NK-92 (cell line): ENCODE measurements around the gene KLHL35.
"Not testable (repeated sequence)": the region's sequence is repeated elsewhere in the genome, so short reads cannot be mapped to it uniquely, and the experiment has no call there.

Source experiments
- DNase-seq: peaks from one replicate; lab custom pipeline; 2025; ENCODE audit not compliant: unreplicated experiment; lab: John Stamatoyannopoulos, UW

KLHL35 gene

GRCh38 chr11:75394085-75394840 is 38.7 kb downstream of the KLHL35 start:
- no peak for DNase-seq

DNA sequence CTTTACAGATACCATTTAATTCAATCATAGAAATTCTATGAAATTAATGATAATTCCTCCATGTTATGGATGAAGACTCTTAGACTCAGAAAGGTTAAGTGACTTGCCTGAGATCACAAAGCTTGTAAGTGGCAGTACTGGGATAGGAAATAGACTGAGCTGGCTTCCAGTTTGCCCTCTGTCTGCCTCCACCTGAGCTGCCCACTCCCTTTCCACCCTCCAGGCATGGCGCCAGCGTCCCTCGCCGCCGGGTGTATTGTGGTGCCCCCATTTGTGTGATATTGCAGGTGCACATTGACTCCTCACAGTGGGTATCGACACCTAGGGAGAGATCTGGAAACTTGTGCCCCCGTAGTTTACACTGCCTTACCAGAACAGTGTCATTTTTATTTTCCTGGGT is 43.1 kb downstream of the KLHL35 start:
- DNase-seq = no peak

DNA sequence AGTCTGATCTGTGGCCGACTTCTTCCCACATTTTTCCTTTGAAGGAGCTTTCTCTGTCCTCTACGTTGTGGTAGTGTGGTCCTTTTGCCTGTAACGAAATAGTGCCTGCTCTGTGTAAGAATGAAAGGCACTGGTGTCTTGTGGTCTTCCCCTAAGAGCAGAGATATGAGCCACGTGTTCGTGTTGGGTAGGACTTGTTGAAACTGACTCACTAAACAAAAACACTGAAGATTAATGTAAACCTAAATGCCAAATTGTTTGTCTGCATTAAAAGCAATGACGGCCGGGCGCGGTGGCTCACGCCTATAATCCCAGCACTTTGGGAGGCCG is 43.8 kb downstream of the KLHL35 start:
- no peak for DNase-seq

DNA sequence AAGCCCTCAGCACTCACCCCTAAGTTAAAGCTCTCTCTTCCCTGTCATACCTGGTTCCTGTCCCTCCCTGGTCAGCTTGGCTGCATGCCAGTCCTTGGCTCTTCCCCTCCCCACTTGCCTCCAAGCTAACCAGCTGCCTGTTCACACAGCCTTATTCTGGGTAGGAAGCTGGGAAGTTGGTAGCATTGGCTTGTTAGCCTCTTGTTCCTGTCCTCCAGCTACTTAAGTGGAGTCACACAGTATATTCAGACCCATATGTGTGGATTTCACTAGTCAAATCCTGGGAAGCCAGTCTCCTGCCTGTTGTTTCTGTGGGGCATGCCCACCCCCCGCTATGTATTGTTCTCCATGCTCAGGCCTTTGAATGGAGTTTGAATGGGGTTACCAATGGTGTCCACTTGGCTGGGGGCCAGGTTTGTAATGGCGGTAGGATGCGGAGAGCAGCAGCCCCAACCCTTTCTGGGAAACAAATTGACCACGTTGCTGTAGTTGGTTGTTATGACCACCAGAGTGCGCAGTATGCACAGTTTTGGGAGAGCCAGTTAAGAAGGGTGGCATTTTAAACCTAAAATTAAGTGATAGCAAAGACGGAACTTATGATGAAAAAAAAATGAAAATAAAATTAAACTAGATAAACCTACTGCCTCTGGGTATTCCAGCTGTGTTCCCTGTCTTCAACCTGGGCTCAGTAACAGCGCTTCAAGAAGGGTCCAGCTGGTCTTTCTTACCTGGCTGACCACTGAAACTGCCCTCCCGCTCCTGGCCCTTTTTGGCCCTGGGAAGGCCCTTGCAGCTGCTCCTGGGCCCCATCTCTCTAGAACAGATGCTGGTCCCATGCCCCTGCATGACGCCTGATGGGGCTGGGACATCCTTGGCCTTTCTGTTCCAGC is 44.4 kb downstream of the KLHL35 start:
- no peak for DNase-seq

- DNase-seq = no peak
Observed at GRCh38 chr11:75387736-75388294, 45.2 kb downstream of the KLHL35 start.

DNA sequence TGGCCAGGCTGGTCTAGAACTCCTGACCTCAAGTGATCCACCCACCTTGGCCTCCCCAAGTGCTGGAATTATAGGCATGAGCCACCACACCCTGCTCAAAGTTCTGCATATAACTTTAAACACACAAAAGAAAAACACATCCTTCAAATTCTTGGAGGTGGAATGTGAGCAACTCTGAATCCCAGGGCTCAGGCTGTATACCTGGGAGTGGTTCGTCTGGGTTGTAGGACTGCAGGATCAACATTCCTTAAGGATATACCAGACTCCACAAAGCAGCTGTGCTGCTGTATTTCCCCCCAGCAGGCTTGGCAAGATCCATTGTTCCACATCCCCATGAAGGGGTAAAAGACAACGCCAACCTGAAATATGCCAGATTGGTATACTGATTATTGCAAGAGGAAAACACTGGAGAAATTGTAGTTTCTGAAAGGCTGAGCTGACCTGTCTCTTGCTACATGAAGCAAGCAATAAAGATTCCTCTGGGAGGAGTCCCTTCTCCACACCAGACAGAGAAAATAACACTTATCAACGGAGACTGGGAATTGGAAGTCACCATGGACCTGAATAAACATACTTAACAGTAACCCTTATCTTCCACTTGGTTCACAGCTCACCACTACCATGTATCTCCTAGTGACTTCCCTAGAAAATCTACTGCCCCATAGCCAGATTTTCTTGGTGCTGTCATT is 45.9 kb downstream of the KLHL35 start:
- DNase-seq = no peak

DNA sequence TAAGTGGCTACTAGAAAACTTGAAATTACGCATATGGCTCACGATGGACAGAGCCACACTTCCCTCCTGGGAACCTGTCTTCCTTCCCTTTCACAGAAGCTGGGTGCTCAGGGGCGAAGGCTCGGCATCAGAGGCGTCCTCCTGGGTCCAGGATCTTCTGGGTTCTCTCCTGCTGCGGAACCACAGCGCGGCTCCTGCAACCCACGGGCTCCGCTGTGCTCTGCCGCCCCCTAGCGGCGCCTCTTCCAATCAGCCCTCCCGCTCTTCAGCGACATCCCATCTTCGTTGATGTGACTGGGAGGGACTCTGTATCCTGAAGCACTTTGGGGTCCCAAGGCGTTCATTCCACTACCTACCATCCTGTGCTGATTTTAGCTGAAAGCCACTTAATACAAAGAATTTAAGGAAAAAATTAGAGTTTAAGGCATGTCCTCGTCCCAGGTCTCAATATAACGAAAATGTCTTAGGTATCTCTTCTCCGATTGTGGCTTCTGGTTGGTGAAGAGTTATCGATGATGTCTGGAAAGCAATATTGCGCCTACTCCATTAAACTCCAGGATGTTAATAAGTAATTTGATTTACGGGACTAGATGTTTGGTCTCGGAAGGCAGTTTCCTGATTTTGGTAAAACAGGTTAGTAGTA is 48.4 kb downstream of the KLHL35 start:
- no peak for DNase-seq

- DNase-seq = no peak
Observed at GRCh38 chr11:75383246-75383645, 49.8 kb downstream of the KLHL35 start.

DNA sequence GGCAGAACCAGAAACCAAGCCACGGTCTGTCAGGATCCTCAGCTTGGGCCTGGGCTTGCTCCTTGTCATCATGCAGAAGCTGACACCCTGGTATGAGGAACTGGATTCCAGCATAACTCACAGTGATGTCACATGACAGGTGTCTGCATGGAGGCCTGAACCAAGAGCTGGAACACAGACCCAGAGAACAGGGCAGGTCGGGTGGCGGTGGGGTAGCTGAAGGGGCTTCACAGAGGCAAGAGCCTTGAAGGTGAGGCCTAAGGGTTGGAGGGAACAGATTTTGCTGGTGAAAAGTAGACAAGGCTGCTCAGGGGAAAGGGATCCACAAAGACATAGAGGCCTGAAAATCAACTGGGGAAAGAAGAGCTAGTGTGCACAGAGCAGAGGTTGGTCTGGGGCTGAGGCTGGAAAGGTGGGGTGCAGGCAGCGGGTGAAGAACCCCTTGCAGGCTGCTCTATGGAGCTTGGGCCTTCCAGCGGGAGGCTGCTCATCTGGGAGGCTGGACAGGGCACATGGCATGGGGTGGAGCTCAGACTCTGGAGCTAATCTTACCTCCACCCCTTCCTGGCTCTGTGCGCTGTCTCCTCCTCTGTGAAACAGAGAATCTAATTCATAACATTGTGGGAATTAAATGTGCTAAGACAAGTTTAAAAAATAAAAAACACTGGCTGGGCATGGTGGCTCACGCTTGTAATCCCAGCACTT is 52.1 kb downstream of the KLHL35 start:
- DNase-seq = no peak

- no peak for DNase-seq
Observed at GRCh38 chr11:75380245-75380644, 52.8 kb downstream of the KLHL35 start.

- DNase-seq = not testable (repeated sequence)
Observed at GRCh38 chr11:75378776-75379175, 54.2 kb downstream of the KLHL35 start.

GRCh38 chr11:75376175-75376574 is 56.8 kb downstream of the KLHL35 start:
- no peak for DNase-seq

DNA sequence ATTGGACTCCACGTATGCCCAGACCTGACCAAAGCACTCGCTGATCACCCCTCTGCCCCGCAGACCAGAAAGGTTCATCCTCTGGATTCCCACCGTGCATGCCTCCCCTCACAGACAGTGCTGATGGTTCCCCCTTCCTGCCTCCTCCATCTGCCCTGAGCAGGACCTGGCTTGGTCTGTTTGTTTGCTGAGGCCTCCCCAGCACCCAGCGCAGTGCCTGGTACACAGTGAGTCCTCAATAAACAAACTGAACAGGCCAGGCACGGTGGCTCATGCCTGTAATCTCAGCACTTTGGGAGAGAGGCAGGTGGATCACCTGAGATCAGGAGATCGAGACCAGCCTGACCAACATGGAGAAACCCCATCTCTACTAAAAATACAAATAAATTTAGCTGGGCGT is 57.4 kb downstream of the KLHL35 start:
- DNase-seq = no peak

GRCh38 chr11:75374646-75375045 is 58.4 kb downstream of the KLHL35 start:
- DNase-seq = no peak

DNA sequence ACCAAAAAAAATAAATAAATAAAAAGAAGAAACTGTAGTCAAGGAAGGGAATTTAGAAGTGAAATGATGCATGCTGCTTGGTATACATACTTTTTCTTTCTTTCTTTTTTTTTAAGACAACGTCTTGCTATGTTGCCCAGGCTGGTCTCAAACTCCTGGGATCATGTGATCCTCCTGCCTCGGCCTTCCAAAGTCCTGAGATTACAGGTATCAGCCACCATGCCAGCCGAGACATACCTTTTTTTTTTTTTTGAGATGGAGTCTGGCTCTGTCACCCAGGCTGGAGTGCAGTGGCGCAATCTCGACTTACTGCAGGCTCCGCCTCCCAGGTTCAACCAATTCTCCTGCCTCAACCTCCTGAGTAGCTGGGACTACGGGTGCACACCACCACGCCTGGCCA is 59.8 kb downstream of the KLHL35 start:
- no peak for DNase-seq
